Neural progenitor cell (in vitro differentiated cells): ENCODE data around the gene ADAMTS19. TPM values are rescaled to one million over a fixed set of nuclear protein-coding genes. Genes with fewer than 3 reads are reported as not detected.

ENCODE experiments used
- DNase-seq: peaks from one replicate; pipeline ENCODE4 v3.0.0-alpha.2; 2016; ENCODE audit warnings: low spot score
- H2AFZ ChIP-seq: fragments of 200-600 bp; sonication (generic); replicated peaks from 2 replicates; pipeline ENCODE4 v1.6.1; 2016; ENCODE audit warnings: antibody characterized with exemption
- H3F3A ChIP-seq: fragments of 200-600 bp; sonication (generic); 2 replicates; pipeline ENCODE4 v1.6.1; 2016; ENCODE audit warnings: antibody characterized with exemption, low read depth
- H3K27ac ChIP-seq: fragments of 200-600 bp; sonication (generic); 2 replicates; pipeline ENCODE4 v1.5.1; 2016; ENCODE audit warnings: mild to moderate bottlenecking
- H3K27me3 ChIP-seq: fragments of 200-600 bp; sonication (generic); 2 replicates; pipeline ENCODE4 v1.6.1; 2016; ENCODE audit warnings: mild to moderate bottlenecking, moderate library complexity
- H3K36me3 ChIP-seq: fragments of 200-600 bp; sonication (generic); 2 replicates; pipeline ENCODE4 v1.5.1; 2016
- H3K4me1 ChIP-seq: fragments of 200-600 bp; sonication (generic); 2 replicates; pipeline ENCODE4 v1.6.1; 2016; ENCODE audit warnings: mixed run types
- H3K4me2 ChIP-seq: fragments of 200-600 bp; sonication (generic); 2 replicates; pipeline ENCODE4 v1.6.1; 2016
- H3K4me3 ChIP-seq: fragments of 200-600 bp; sonication (generic); 2 replicates; pipeline ENCODE4 v1.5.1; 2016
- H3K79me2 ChIP-seq: fragments of 200-600 bp; sonication (generic); 2 replicates; pipeline ENCODE4 v1.6.1; 2016; ENCODE audit warnings: low read depth
- H3K9ac ChIP-seq: fragments of 200-600 bp; sonication (generic); 2 replicates; pipeline ENCODE4 v1.6.1; 2016
- H3K9me3 ChIP-seq: fragments of 200-600 bp; sonication (generic); 2 replicates; pipeline ENCODE4 v1.5.1; 2016; ENCODE audit warnings: low read depth
- H4K20me1 ChIP-seq: fragments of 200-600 bp; sonication (generic); 2 replicates; pipeline ENCODE4 v1.6.1; 2016; ENCODE audit warnings: low read depth
- H3K27ac Mint-ChIP-seq: 3 replicates; pipeline ENCODE4 v1.8.0; 2021; ENCODE audit warnings: mixed read lengths
- H3K27me3 Mint-ChIP-seq: 2 replicates; pipeline ENCODE4 v1.8.0; 2022; ENCODE audit warnings: low read depth, mild to moderate bottlenecking, inconsistent platforms, moderate library complexity, mixed read lengths; ENCODE audit not compliant: insufficient read depth
- H3K36me3 Mint-ChIP-seq: 3 replicates; pipeline ENCODE4 v1.8.0; 2021; ENCODE audit warnings: mixed read lengths
- H3K4me1 Mint-ChIP-seq: 3 replicates; pipeline ENCODE4 v1.8.0; 2021; ENCODE audit warnings: mixed read lengths
- H3K4me3 Mint-ChIP-seq: 3 replicates; pipeline ENCODE4 v1.8.0; 2021; ENCODE audit warnings: mild to moderate bottlenecking, moderate library complexity, mixed read lengths
- H3K9me3 Mint-ChIP-seq: 3 replicates; pipeline ENCODE4 v1.8.0; 2020; ENCODE audit warnings: mixed read lengths
- EZH2 ChIP-seq: fragments of 200-600 bp; sonication (generic); IDR thresholded peaks from 2 replicates; pipeline ENCODE4 v1.6.1; 2017; ENCODE audit warnings: antibody characterized with exemption, mild to moderate bottlenecking, moderate library complexity
- EZH2phosphoT487 ChIP-seq: fragments of 200-600 bp; sonication (generic); IDR thresholded peaks from 2 replicates; pipeline ENCODE4 v1.6.1; 2017; ENCODE audit warnings: antibody characterized with exemption
- total RNA-seq: library from RNA; depleted of rRNA; stranded (reverse); fragments of >200 nt; gene quantifications from 2 replicates; pipeline ENCODE4 v1.2.3, GENCODE V29; 2015; ENCODE audit warnings: low replicate concordance
- TF ChIP-seq, protein P1 (sequence below): fragments of 200-600 bp; sonication (generic); IDR thresholded peaks from 2 replicates; pipeline ENCODE4 v1.5.1; 2017; ENCODE audit warnings: antibody characterized with exemption, mild to moderate bottlenecking

Gene ADAMTS19
- total RNA-seq, 1 donor from 2014 or later: 23.3 TPM

- H4K20me1 ChIP-seq: no peaks in the 10 kb centered on the region
- no peak overlapping the region for H3K9ac ChIP-seq
- H3K36me3 ChIP-seq: no peaks in the 10 kb centered on the region
- Mint-ChIP-seq H3K27me3 (no peaks in the 10 kb centered on the region), H3K9me3 (no peaks in the 10 kb centered on the region), H3K4me3 (no peak overlapping the region), H3K4me1 (peaks cover 2% of the 10 kb centered on the region), H3K36me3 (peaks cover 3% of the 10 kb centered on the region), H3K27ac (no peak overlapping the region)
- no peak overlapping the region for H3K27ac ChIP-seq
- H3F3A ChIP-seq: no peaks in the 10 kb centered on the region
- H3K79me2 ChIP-seq: no peaks in the 10 kb centered on the region
- H3K4me3 ChIP-seq: no peak overlapping the region
- TF ChIP-seq, protein P1, sequence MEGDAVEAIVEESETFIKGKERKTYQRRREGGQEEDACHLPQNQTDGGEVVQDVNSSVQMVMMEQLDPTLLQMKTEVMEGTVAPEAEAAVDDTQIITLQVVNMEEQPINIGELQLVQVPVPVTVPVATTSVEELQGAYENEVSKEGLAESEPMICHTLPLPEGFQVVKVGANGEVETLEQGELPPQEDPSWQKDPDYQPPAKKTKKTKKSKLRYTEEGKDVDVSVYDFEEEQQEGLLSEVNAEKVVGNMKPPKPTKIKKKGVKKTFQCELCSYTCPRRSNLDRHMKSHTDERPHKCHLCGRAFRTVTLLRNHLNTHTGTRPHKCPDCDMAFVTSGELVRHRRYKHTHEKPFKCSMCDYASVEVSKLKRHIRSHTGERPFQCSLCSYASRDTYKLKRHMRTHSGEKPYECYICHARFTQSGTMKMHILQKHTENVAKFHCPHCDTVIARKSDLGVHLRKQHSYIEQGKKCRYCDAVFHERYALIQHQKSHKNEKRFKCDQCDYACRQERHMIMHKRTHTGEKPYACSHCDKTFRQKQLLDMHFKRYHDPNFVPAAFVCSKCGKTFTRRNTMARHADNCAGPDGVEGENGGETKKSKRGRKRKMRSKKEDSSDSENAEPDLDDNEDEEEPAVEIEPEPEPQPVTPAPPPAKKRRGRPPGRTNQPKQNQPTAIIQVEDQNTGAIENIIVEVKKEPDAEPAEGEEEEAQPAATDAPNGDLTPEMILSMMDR: no peak
- H3K4me2 ChIP-seq: no peak overlapping the region
- no peak for DNase-seq
- no peak overlapping the region for H2AFZ ChIP-seq
- no peaks in the 10 kb centered on the region for H3K4me1 ChIP-seq
- no peaks in the 10 kb centered on the region for H3K27me3 ChIP-seq
- H3K9me3 ChIP-seq: no peaks in the 10 kb centered on the region
Observed at GRCh38 chr5:129691220-129691619, 231.1 kb downstream of the ADAMTS19 start.

- no peak for DNase-seq
- no peaks in the 10 kb centered on the region for H3F3A ChIP-seq
- no peak overlapping the region for H3K27ac ChIP-seq
- no peak overlapping the region for H2AFZ ChIP-seq
- H3K4me2 ChIP-seq: no peak overlapping the region
- H3K9ac ChIP-seq: no peak overlapping the region
- TF ChIP-seq EZH2 (no peak), EZH2phosphoT487 (no peak)
- TF ChIP-seq, protein P1: no peak
- H3K9me3 ChIP-seq: no peaks in the 10 kb centered on the region
- Mint-ChIP-seq H3K27me3 (no peaks in the 10 kb centered on the region), H3K4me3 (no peak overlapping the region), H3K36me3 (peaks cover 3% of the 10 kb centered on the region), H3K9me3 (no peaks in the 10 kb centered on the region), H3K27ac (no peak overlapping the region), H3K4me1 (peaks cover 2% of the 10 kb centered on the region)
- H3K27me3 ChIP-seq: no peaks in the 10 kb centered on the region
- no peaks in the 10 kb centered on the region for H3K36me3 ChIP-seq
- no peaks in the 10 kb centered on the region for H3K4me1 ChIP-seq
- no peaks in the 10 kb centered on the region for H3K79me2 ChIP-seq
- no peaks in the 10 kb centered on the region for H4K20me1 ChIP-seq
- no peak overlapping the region for H3K4me3 ChIP-seq
Observed at GRCh38 chr5:129696636-129697035, 236.5 kb downstream of the ADAMTS19 start.

- Mint-ChIP-seq H3K4me1 (no peaks in the 10 kb centered on the region), H3K36me3 (peaks cover 5% of the 10 kb centered on the region), H3K27ac (no peak overlapping the region), H3K4me3 (no peak overlapping the region), H3K27me3 (no peaks in the 10 kb centered on the region), H3K9me3 (no peaks in the 10 kb centered on the region)
- H4K20me1 ChIP-seq: no peaks in the 10 kb centered on the region
- no peaks in the 10 kb centered on the region for H3K4me1 ChIP-seq
- no peaks in the 10 kb centered on the region for H3K27me3 ChIP-seq
- no peak overlapping the region for H3K4me2 ChIP-seq
- H3K79me2 ChIP-seq: no peaks in the 10 kb centered on the region
- no peaks in the 10 kb centered on the region for H3F3A ChIP-seq
- TF ChIP-seq EZH2phosphoT487: no peak
- TF ChIP-seq, protein P1: peak; percentile 36
- no peaks in the 10 kb centered on the region for H3K36me3 ChIP-seq
- no peak overlapping the region for H2AFZ ChIP-seq
- no peak for DNase-seq
- no peak overlapping the region for H3K4me3 ChIP-seq
- H3K9me3 ChIP-seq: no peaks in the 10 kb centered on the region
- H3K9ac ChIP-seq: no peak overlapping the region
- H3K27ac ChIP-seq: no peak overlapping the region
Observed at GRCh38 chr5:129698661-129699060, 238.6 kb downstream of the ADAMTS19 start.

DNA sequence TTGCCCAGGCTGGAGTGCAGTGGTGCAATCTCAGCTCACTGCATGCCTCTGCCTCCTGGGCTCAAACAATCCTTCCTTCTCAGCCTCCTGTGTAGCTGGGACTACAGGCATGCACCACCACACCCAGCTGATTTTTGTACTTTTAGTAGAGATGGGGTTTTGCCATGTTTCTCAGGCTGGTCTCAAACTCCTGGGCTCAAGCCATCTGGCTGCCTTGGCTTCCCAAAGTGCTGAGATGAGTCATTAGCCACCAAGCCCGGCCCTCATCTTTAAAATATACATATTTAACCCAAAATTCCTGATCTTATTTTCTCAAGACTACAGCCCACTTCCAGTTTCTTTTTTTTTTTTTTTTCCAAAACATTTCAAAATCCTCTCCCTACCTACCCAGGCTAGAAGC is 256.1 kb downstream of the ADAMTS19 start:
- TF ChIP-seq EZH2 (no peak), EZH2phosphoT487 (no peak)
- TF ChIP-seq, protein P1: no peak
- Histone ChIP-seq H3K9me3 (no peaks in the 10 kb centered on the region), H3K4me1 (no peaks in the 10 kb centered on the region), H3K4me2 (no peak overlapping the region), H3K27me3 (no peaks in the 10 kb centered on the region), H3K9ac (no peak overlapping the region), H3K27ac (no peak overlapping the region), H4K20me1 (no peaks in the 10 kb centered on the region), H3F3A (no peaks in the 10 kb centered on the region), H3K4me3 (no peak overlapping the region), H3K79me2 (no peaks in the 10 kb centered on the region), H2AFZ (no peak overlapping the region), H3K36me3 (no peaks in the 10 kb centered on the region)
- no peak for DNase-seq
- no peak overlapping the region for H3K4me3 Mint-ChIP-seq
- peaks cover 6% of the 10 kb centered on the region for H3K4me1 Mint-ChIP-seq
- H3K27me3 Mint-ChIP-seq: no peaks in the 10 kb centered on the region
- H3K9me3 Mint-ChIP-seq: no peaks in the 10 kb centered on the region
- H3K36me3 Mint-ChIP-seq: no peaks in the 10 kb centered on the region
- H3K27ac Mint-ChIP-seq: no peak overlapping the region
